Tibial artery (tissue), 4 donors: ENCODE measurements around the gene FGF12.
A peak's percentile ranks its signal among the peaks of the same experiment; 100 is the strongest.

Source experiments
- DNase-seq, 2 donors: peaks; one replicate each; pipeline ENCODE4 v3.0.0-alpha.2; 2019
- H3K27ac ChIP-seq, 2 donors: fragments of 200-600 bp; sonication (generic) in 1 of 2; 1 replicate in 1 of 2; 2 replicates in 1 of 2; pipeline ENCODE4 v1.5.1; 2018 to 2019; ENCODE audit warnings: mild to moderate bottlenecking in 1 of 2
- H3K27me3 ChIP-seq, 2 donors: fragments of 200-600 bp; sonication (generic) in 1 of 2; one replicate each; pipeline versions ENCODE4 v1.5.1 to v1.6.0; 2016 to 2019
- H3K36me3 ChIP-seq, 3 donors: fragments of 200-600 bp; sonication (generic) in 2 of 3; one replicate each; pipeline ENCODE4 v1.5.1; 2016 to 2019; ENCODE audit warnings: mild to moderate bottlenecking in 2 of 3
- H3K4me1 ChIP-seq, 4 donors: fragments of 200-600 bp; sonication (generic) in 2 of 4; 1 replicate in 3 of 4; 2 replicates in 1 of 4; pipeline ENCODE4 v1.5.1; 2016 to 2019
- H3K4me3 ChIP-seq, 2 donors: fragments of 200-600 bp; sonication (generic) in 1 of 2; 1 replicate in 1 of 2; 2 replicates in 1 of 2; pipeline ENCODE4 v1.5.1; 2018 to 2019; ENCODE audit warnings: mild to moderate bottlenecking in 2 of 2
- H3K9me3 ChIP-seq, 3 donors: fragments of 200-600 bp; sonication (generic) in 1 of 3; one replicate each; pipeline ENCODE4 v1.5.1; 2016 to 2019
- intact Hi-C: fragments of 100-400 bp; cut with DNase I; formaldehyde crosslinking; loops from one replicate; pipeline ENCODE4 v1.15.0; 2023; ENCODE audit warnings: low total_unique reads
- TF ChIP-seq, protein P1 (sequence below), 2 experiments: fragments of 200-600 bp in 1 of 2; fragments of 450-650 bp in 1 of 2; IDR thresholded peaks; one replicate each; pipeline ENCODE4 v1.5.1; 2017 to 2019; ENCODE audit warnings: antibody characterized with exemption in 2 of 2, mild to moderate bottlenecking in 1 of 2, moderate library complexity in 1 of 2

Gene FGF12

GRCh38 chr3:192570315-192570714 lies 157.0 kb downstream of the FGF12 start:
- no peak for DNase-seq
- Histone ChIP-seq H3K27ac (no peak overlapping the region), H3K27me3 (no peaks in the 10 kb centered on the region), H3K9me3 (no peaks in the 10 kb centered on the region), H3K4me3 (no peak overlapping the region), H3K36me3 (no peaks in the 10 kb centered on the region), H3K4me1 (peaks cover 0 to 3% (median 0%) of the 10 kb centered on the region in 4 donors)
- intact Hi-C loops = no loop called here
- TF ChIP-seq, protein P1, sequence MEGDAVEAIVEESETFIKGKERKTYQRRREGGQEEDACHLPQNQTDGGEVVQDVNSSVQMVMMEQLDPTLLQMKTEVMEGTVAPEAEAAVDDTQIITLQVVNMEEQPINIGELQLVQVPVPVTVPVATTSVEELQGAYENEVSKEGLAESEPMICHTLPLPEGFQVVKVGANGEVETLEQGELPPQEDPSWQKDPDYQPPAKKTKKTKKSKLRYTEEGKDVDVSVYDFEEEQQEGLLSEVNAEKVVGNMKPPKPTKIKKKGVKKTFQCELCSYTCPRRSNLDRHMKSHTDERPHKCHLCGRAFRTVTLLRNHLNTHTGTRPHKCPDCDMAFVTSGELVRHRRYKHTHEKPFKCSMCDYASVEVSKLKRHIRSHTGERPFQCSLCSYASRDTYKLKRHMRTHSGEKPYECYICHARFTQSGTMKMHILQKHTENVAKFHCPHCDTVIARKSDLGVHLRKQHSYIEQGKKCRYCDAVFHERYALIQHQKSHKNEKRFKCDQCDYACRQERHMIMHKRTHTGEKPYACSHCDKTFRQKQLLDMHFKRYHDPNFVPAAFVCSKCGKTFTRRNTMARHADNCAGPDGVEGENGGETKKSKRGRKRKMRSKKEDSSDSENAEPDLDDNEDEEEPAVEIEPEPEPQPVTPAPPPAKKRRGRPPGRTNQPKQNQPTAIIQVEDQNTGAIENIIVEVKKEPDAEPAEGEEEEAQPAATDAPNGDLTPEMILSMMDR (IDR thresholded peaks at IDR 0.05) = no peak

GRCh38 chr3:192566706-192567290 lies 160.5 kb downstream of the FGF12 start:
- intact Hi-C loops = loop anchor here (5.0 kb wide), 1 partner anchor 236 kb away; no protein-coding TSS in a partner anchor
- TF ChIP-seq, protein P1 (IDR thresholded peaks at IDR 0.05) = peak; percentile 59 to 80
- Histone ChIP-seq H3K4me1 (peaks cover 0 to 8% (median 0%) of the 10 kb centered on the region in 4 donors), H3K9me3 (no peaks in the 10 kb centered on the region), H3K27ac (no peak overlapping the region), H3K36me3 (no peaks in the 10 kb centered on the region), H3K4me3 (no peak overlapping the region), H3K27me3 (no peaks in the 10 kb centered on the region)
- DNase-seq = peak; percentile 71 to 81

DNA sequence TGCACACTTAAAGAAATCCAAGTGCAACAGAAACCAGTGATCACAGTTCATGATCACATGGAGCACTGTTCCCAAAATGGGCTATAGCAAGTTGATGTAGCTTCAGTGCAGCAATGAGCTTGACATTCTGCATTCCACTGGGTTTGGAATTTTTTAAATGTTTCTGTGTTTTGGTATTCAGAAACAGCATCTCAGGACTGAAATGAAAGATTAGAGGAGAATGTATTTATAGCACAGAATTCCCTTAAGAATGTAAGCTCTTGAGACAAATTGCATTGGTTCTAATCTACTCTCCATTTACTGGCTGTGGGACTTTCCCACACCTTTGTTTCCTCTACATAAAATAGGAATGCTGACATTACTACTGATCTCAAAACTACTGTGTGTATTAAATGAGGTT lies 162.7 kb downstream of the FGF12 start:
- intact Hi-C loops = loop anchor here (5.0 kb wide), 1 partner anchor 238 kb away; no protein-coding TSS in a partner anchor
- Histone ChIP-seq H3K4me3 (no peak overlapping the region), H3K9me3 (no peaks in the 10 kb centered on the region), H3K27ac (no peak overlapping the region), H3K36me3 (no peaks in the 10 kb centered on the region), H3K4me1 (peaks cover 0 to 5% (median 0%) of the 10 kb centered on the region in 4 donors), H3K27me3 (no peaks in the 10 kb centered on the region)
- DNase-seq = no peak
- TF ChIP-seq, protein P1 (IDR thresholded peaks at IDR 0.05) = no peak

GRCh38 chr3:192563417-192563816 lies 163.9 kb downstream of the FGF12 start:
- H3K36me3 ChIP-seq = no peaks in the 10 kb centered on the region
- TF ChIP-seq, protein P1 (IDR thresholded peaks at IDR 0.05) = no peak
- no peak for DNase-seq
- H3K4me3 ChIP-seq = no peak overlapping the region
- peaks cover 0 to 5% (median 0%) of the 10 kb centered on the region in 4 donors for H3K4me1 ChIP-seq
- no peak overlapping the region for H3K27ac ChIP-seq
- H3K9me3 ChIP-seq = no peaks in the 10 kb centered on the region
- intact Hi-C loops = no loop called here
- H3K27me3 ChIP-seq = no peaks in the 10 kb centered on the region

GRCh38 chr3:192553707-192554106 lies 173.6 kb downstream of the FGF12 start:
- TF ChIP-seq, protein P1 (IDR thresholded peaks at IDR 0.05) = no peak
- no peak overlapping the region for H3K27ac ChIP-seq
- no peaks in the 10 kb centered on the region for H3K36me3 ChIP-seq
- H3K9me3 ChIP-seq = no peaks in the 10 kb centered on the region
- no peaks in the 10 kb centered on the region for H3K27me3 ChIP-seq
- intact Hi-C loops = no loop called here
- no peak for DNase-seq
- H3K4me3 ChIP-seq = no peak overlapping the region
- no peaks in the 10 kb centered on the region for H3K4me1 ChIP-seq
